ENCODE measurements around the gene ACSL6.

The ACSL6 gene

GRCh38 chr5:131983244-131983771 lies 28.1 kb downstream of the ACSL6 start:
- DNase-seq = peak; percentile 86

GRCh38 chr5:131981516-131981915 lies 29.9 kb downstream of the ACSL6 start:
- no peak overlapping the region for H3K27ac ChIP-seq
- TF ChIP-seq, protein P1, sequence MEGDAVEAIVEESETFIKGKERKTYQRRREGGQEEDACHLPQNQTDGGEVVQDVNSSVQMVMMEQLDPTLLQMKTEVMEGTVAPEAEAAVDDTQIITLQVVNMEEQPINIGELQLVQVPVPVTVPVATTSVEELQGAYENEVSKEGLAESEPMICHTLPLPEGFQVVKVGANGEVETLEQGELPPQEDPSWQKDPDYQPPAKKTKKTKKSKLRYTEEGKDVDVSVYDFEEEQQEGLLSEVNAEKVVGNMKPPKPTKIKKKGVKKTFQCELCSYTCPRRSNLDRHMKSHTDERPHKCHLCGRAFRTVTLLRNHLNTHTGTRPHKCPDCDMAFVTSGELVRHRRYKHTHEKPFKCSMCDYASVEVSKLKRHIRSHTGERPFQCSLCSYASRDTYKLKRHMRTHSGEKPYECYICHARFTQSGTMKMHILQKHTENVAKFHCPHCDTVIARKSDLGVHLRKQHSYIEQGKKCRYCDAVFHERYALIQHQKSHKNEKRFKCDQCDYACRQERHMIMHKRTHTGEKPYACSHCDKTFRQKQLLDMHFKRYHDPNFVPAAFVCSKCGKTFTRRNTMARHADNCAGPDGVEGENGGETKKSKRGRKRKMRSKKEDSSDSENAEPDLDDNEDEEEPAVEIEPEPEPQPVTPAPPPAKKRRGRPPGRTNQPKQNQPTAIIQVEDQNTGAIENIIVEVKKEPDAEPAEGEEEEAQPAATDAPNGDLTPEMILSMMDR (IDR thresholded peaks at IDR 0.05; ENCODE audit: low read depth, low read length) = no peak
- no peaks in the 10 kb centered on the region for H3K27me3 ChIP-seq (ENCODE audit: insufficient read depth, low read depth, severe bottlenecking)
- no peak overlapping the region for H3K4me3 ChIP-seq (ENCODE audit: low read depth, low read length)
- peaks cover 4% of the 10 kb centered on the region for H3K36me3 ChIP-seq
- H3K9me3 ChIP-seq (ENCODE audit: severe bottlenecking) = no peaks in the 10 kb centered on the region
- no peak for DNase-seq

More at GRCh38 chr5:131983244-131983771, 28.1 kb downstream of the ACSL6 start:
- Histone ChIP-seq H3K4me3 (ENCODE audit: low read depth, low read length) (no peak overlapping the region), H3K9me3 (ENCODE audit: severe bottlenecking) (no peaks in the 10 kb centered on the region), H3K36me3 (peaks cover 7% of the 10 kb centered on the region), H3K27me3 (ENCODE audit: insufficient read depth, low read depth, severe bottlenecking) (no peaks in the 10 kb centered on the region), H3K27ac (peak overlapping the region; percentile 17)
- TF ChIP-seq, protein P1 (IDR thresholded peaks at IDR 0.05; ENCODE audit: low read depth, low read length) = no peak

- DNase-seq = no peak
- Histone ChIP-seq H3K36me3 (peaks cover 4% of the 10 kb centered on the region), H3K9me3 (ENCODE audit: severe bottlenecking) (no peaks in the 10 kb centered on the region), H3K27me3 (ENCODE audit: insufficient read depth, low read depth, severe bottlenecking) (no peaks in the 10 kb centered on the region), H3K27ac (no peak overlapping the region), H3K4me3 (ENCODE audit: low read depth, low read length) (no peak overlapping the region)
- TF ChIP-seq, protein P1 (IDR thresholded peaks at IDR 0.05; ENCODE audit: low read depth, low read length) = no peak
Observed at GRCh38 chr5:131980696-131981095, 30.8 kb downstream of the ACSL6 start.

DNA sequence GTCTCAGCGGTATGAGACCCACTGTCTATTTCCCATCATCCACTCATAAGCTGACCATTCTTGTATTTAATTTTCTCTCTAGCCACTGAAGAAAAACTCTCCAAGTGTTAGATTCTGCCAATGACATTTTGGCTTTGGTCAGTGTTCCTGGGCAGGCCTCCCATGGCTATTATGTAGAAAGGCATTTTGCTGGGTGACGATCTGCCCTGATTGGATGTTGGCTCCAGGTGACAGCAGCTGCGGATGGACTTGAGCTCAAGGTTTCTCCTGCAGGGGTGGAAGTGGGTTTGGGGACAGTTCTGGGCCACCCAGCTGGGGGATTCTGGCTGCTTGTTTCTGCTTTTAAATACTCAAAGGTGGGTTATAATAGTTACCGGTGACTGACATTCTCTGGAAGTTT lies 31.6 kb downstream of the ACSL6 start:
- no peak overlapping the region for H3K4me3 ChIP-seq (ENCODE audit: low read depth, low read length)

GRCh38 chr5:131977212-131977604 lies 34.2 kb downstream of the ACSL6 start:
- Histone ChIP-seq H3K27ac (no peak overlapping the region), H3K4me3 (ENCODE audit: low read depth, low read length) (no peak overlapping the region), H3K27me3 (ENCODE audit: insufficient read depth, low read depth, severe bottlenecking) (no peaks in the 10 kb centered on the region), H3K36me3 (peaks cover 1% of the 10 kb centered on the region; the same call in 1 of the 2 replicates), H3K9me3 (ENCODE audit: severe bottlenecking) (no peaks in the 10 kb centered on the region)
- TF ChIP-seq, protein P1 (IDR thresholded peaks at IDR 0.05; ENCODE audit: low read depth, low read length) = no peak
- no peak for DNase-seq

More for the DNA sequence above, 31.6 kb downstream of the ACSL6 start:
- Histone ChIP-seq H3K36me3 (no peaks in the 10 kb centered on the region), H3K27ac (no peak overlapping the region), H3K9me3 (ENCODE audit: severe bottlenecking) (no peaks in the 10 kb centered on the region), H3K27me3 (ENCODE audit: insufficient read depth, low read depth, severe bottlenecking) (no peaks in the 10 kb centered on the region)
- TF ChIP-seq, protein P1 (IDR thresholded peaks at IDR 0.05; ENCODE audit: low read depth, low read length) = no peak
- DNase-seq = no peak

Data from WERI-Rb-1 (cell line).